GM12878 (cell line): ENCODE results near the gene STK17A. TPM values are rescaled to one million over a fixed set of nuclear protein-coding genes. Genes with fewer than 3 reads are reported as not detected.

Source experiments
- ATAC-seq: fragments of 200-7000 bp; cut with Tn5 transposase; 3 replicates; pipeline ENCODE4 v1.9.1; 2020; ENCODE audit warnings: mild to moderate bottlenecking, moderate library complexity
- BruUV-seq: library from RNA; stranded (reverse); fragments of 400-500 nt; replicated peaks from 2 replicates; lab custom pipeline; 2021; lab: Mats Ljungman, UMichigan
- CTCF ChIA-PET: fragments of 300-600 bp; sonication (Branson Sonifier 250); formaldehyde crosslinking; extraction: SDS; loops from one replicate; lab custom pipeline; 2021; ENCODE audit warnings: inconsistent platforms; lab: Yijun Ruan, JAX
- POLR2A ChIA-PET: fragments of 350-600 bp; formaldehyde crosslinking; extraction: SDS; loops from one replicate; lab custom pipeline; 2021; ENCODE audit warnings: inconsistent platforms; lab: Charles Lee
- RAD21 ChIA-PET: fragments of 300-600 bp; sonication (Branson Sonifier 250); formaldehyde crosslinking; loops from one replicate; lab custom pipeline; 2023; ENCODE audit warnings: antibody characterized with exemption; ENCODE audit not compliant: unreplicated experiment; lab: Charles Lee
- SMC1A ChIA-PET: fragments of 300-600 bp; sonication (Branson Sonifier 250); formaldehyde crosslinking; loops from one replicate; lab custom pipeline; 2023; ENCODE audit not compliant: unreplicated experiment, uncharacterized antibody; lab: Charles Lee
- DNase-seq: peaks from one replicate; pipeline ENCODE4 v3.0.0-alpha.2; 2011; ENCODE audit warnings: low read depth, low spot score
- FAIRE-seq: peaks from 3 replicates; lab custom pipeline; 2011; peaks lifted over from hg19 to GRCh38; lab: Jason Lieb, UNC
- H2AFZ ChIP-seq: 2 replicates; pipeline ENCODE4 v1.6.0; 2011; ENCODE audit warnings: low read depth, low read length, control low read depth; ENCODE audit not compliant: control insufficient read depth
- H3K27ac ChIP-seq: 2 replicates; pipeline ENCODE4 v1.5.1; 2011; ENCODE audit warnings: control low read depth; ENCODE audit not compliant: control insufficient read depth, insufficient read depth
- H3K27me3 ChIP-seq, 2 experiments: replicated peaks in 1 of 2; 2 replicates each; pipeline versions ENCODE4 v1.6.0 to v1.6.1; 2011; ENCODE audit warnings: low read length in 1 of 2; ENCODE audit not compliant: control insufficient read depth in 2 of 2, insufficient read depth in 2 of 2
- H3K36me3 ChIP-seq, 2 experiments: 2 replicates each; pipeline ENCODE4 v1.5.1; 2011; ENCODE audit warnings: low read length in 1 of 2; ENCODE audit not compliant: control insufficient read depth in 2 of 2, insufficient read depth in 2 of 2
- H3K4me1 ChIP-seq: 2 replicates; pipeline ENCODE4 v1.6.1; 2011; ENCODE audit warnings: mild to moderate bottlenecking, low read length, moderate library complexity, mixed read lengths; ENCODE audit not compliant: control insufficient read depth, insufficient read depth
- H3K4me2 ChIP-seq: 2 replicates; pipeline ENCODE4 v1.6.0; 2011; ENCODE audit warnings: control low read depth; ENCODE audit not compliant: control insufficient read depth, insufficient read depth
- H3K4me3 ChIP-seq: fragments of 200-600 bp; sonication (generic); 2 replicates; pipeline ENCODE4 v1.5.1; 2016
- H3K79me2 ChIP-seq: 2 replicates; pipeline ENCODE4 v1.6.0; 2011; ENCODE audit warnings: low read length; ENCODE audit not compliant: control insufficient read depth, insufficient read depth
- H3K9ac ChIP-seq: 2 replicates; pipeline ENCODE4 v1.8.0; 2011; ENCODE audit warnings: low read length, control low read depth, mixed read lengths; ENCODE audit not compliant: control insufficient read depth, insufficient read depth
- H3K9me3 ChIP-seq: replicated peaks from 3 replicates; pipeline ENCODE4 v1.5.1; 2011; ENCODE audit warnings: mild to moderate bottlenecking, low read length; ENCODE audit not compliant: control insufficient read depth, insufficient read depth
- H4K20me1 ChIP-seq: 2 replicates; pipeline ENCODE4 v1.6.0; 2011; ENCODE audit not compliant: control insufficient read depth, insufficient read depth
- BRCA1 ChIP-seq: IDR thresholded peaks from 2 replicates; pipeline ENCODE4 v1.6.1; 2011; ENCODE audit warnings: low read depth, low read length, improper control_type of control experiment
- CBX5 ChIP-seq: sonication (generic); IDR thresholded peaks from 2 replicates; pipeline ENCODE4 v1.6.1; 2016; ENCODE audit warnings: low read depth, moderate library complexity, mild to moderate bottlenecking, inconsistent platforms
- DPF2 ChIP-seq: fragments of 450-650 bp; IDR thresholded peaks from 2 replicates; pipeline ENCODE4 v1.6.1; 2017; ENCODE audit warnings: mild to moderate bottlenecking
- E4F1 ChIP-seq: fragments of 450-650 bp; IDR thresholded peaks from 2 replicates; pipeline ENCODE4 v1.6.1; 2018; ENCODE audit warnings: borderline replicate concordance, mild to moderate bottlenecking; ENCODE audit not compliant: partially characterized antibody
- IKZF2 ChIP-seq, 2 experiments: fragments of 450-650 bp; IDR thresholded peaks; 2 replicates each; pipeline ENCODE4 v1.6.1; 2017; ENCODE audit warnings: mild to moderate bottlenecking in 2 of 2, moderate library complexity in 2 of 2
- MEF2A ChIP-seq: IDR thresholded peaks from 2 replicates; pipeline ENCODE4 v1.6.1; 2011; ENCODE audit warnings: low read depth, mild to moderate bottlenecking, low read length, moderate library complexity; ENCODE audit not compliant: insufficient read depth
- MXI1 ChIP-seq: fragments of 150-350 bp; IDR thresholded peaks from 2 replicates; pipeline ENCODE4 v1.6.1; 2011; ENCODE audit warnings: low read depth, mild to moderate bottlenecking, inconsistent platforms, low read length, improper control_type of control experiment
- NKRF ChIP-seq: fragments of 450-650 bp; conservative IDR thresholded peaks from 2 replicates; pipeline ENCODE4 v1.6.1; 2017; ENCODE audit warnings: mild to moderate bottlenecking, moderate library complexity
- PML ChIP-seq: IDR thresholded peaks from 2 replicates; pipeline ENCODE4 v1.6.1; 2012; ENCODE audit warnings: low read length, inconsistent platforms
- RBBP5 ChIP-seq: fragments of 200-600 bp; sonication (generic); conservative IDR thresholded peaks from 2 replicates; pipeline ENCODE4 v1.6.1; 2016
- SREBF2 ChIP-seq: IDR thresholded peaks from 2 replicates; pipeline ENCODE4 v1.6.1; 2012; ENCODE audit warnings: mild to moderate bottlenecking, low read length
- TARDBP ChIP-seq: IDR thresholded peaks from 2 replicates; pipeline ENCODE4 v1.6.1; 2016; ENCODE audit warnings: borderline replicate concordance
- WGBS: methylation state at CpG from one replicate; pipeline ENCODE4 v1.1.6; 2016; ENCODE audit warnings: low lambda C conversion rate; ENCODE audit not compliant: insufficient replicate concordance, insufficient coverage; ENCODE audit errors: missing lambda C conversion rate; 5-methylcytosine and 5-hydroxymethylcytosine counted together
- in situ Hi-C: fragments of 300-500 bp; cut with MboI; formaldehyde crosslinking; loops from 9 replicates; pipeline ENCODE4 v1.14.3; 2018; ENCODE audit warnings: mixed read lengths
- intact Hi-C: fragments of 100-400 bp; cut with micrococcal nuclease; formaldehyde crosslinking; loops from one replicate; pipeline ENCODE4 v1.14.2; 2022; ENCODE audit not compliant: unreplicated experiment
- polyA plus RNA-seq, 11 experiments: library from polyadenylated mRNA; depleted of rRNA in 4 of 11; unstranded in 6 of 11; stranded (reverse) in 5 of 11; fragments of >200 nt; fragmentation: Nextera tagmentation in 4 of 11; fragmentation: Illumina TruSeq in 1 of 11; extraction: Ambion mirVana in 4 of 11; extraction: Trizol in 1 of 11; gene quantifications; 1 replicate in 1 of 11; 2 replicates in 10 of 11; pipeline versions ENCODE4 v1.2.1 to v1.2.3, GENCODE V29; 2011 to 2016; ENCODE audit warnings: inconsistent platforms in 2 of 11, missing spikeins in 2 of 11, low read depth in 1 of 11
- total RNA-seq, 4 experiments: library from RNA; depleted of rRNA in 3 of 4; stranded (reverse); fragments of >200 nt in 3 of 4; fragmentation: Illumina TruSeq in 1 of 4; extraction: Trizol in 1 of 4; gene quantifications; 2 replicates each; pipeline versions ENCODE4 v1.2.1 to v1.2.3, GENCODE V29; 2013 to 2021

STK17A gene
- total and polyA plus RNA-seq, 10 of the 15 experiments (the other 5 are each of a cell fraction or from before 2014, with no cell fraction given): 18.5 to 91.6 (median 70.8) TPM

GRCh38 chr7:43621729-43622448, 39.0 kb downstream of the STK17A start:
- no peak overlapping the region for H2AFZ ChIP-seq
- H3K4me3 ChIP-seq: no peak overlapping the region
- H3K27me3 ChIP-seq: no peaks in the 10 kb centered on the region
- no peak for TF ChIP-seq MXI1
- TF ChIP-seq IKZF2 (IDR thresholded peaks at IDR 0.05): no peak
- TF ChIP-seq MEF2A: no peak
- TF ChIP-seq DPF2: no peak
- no peak for TF ChIP-seq SREBF2
- TF ChIP-seq NKRF: no peak
- no peak for TF ChIP-seq BRCA1
- TF ChIP-seq PML: no peak
- no peak for TF ChIP-seq E4F1
- no peak for TF ChIP-seq CBX5
- no peak for TF ChIP-seq RBBP5
- no peak for TF ChIP-seq TARDBP
- ChIA-PET SMC1A (interaction anchor here (0.6 to 3.9 kb wide), 16 partner anchors 9 to 217 kb away, joined by 3 to 19 read pairs (median 4); partner anchors contain the start of gene STK17A), POLR2A (interaction anchor here (0.7 to 1.7 kb wide), 5 partner anchors 9 to 36 kb away, joined by 3 to 5 read pairs (median 3); no protein-coding TSS in a partner anchor), CTCF (interaction anchor here (0.7 to 4.0 kb wide), 11 partner anchors 13 to 217 kb away, joined by 3 to 15 read pairs (median 6); partner anchors contain the start of gene STK17A), RAD21 (interaction anchor here (0.6 to 4.3 kb wide), 8 partner anchors 24 to 100 kb away, joined by 3 to 27 read pairs (median 12); partner anchors contain the start of gene STK17A)
- FAIRE-seq (no peak), DNase-seq (no peak), ATAC-seq (no peak)
- no TSS peak for BruUV-seq
- no peak overlapping the region for H3K4me2 ChIP-seq
- WGBS: 27% methylated on average over 5 of the region's 5 CpGs
- H3K9ac ChIP-seq: no peak overlapping the region
- peaks cover 3% of the 10 kb centered on the region for H4K20me1 ChIP-seq
- H3K79me2 ChIP-seq: peaks cover 67% of the 10 kb centered on the region
- intact Hi-C loops: no loop called here
- H3K36me3 ChIP-seq: peaks cover 7 to 51% of the 10 kb centered on the region in 2 experiments
- H3K4me1 ChIP-seq: peaks cover 28% of the 10 kb centered on the region
- H3K27ac ChIP-seq: 0 out of 2 replicates have a peak overlapping the region, but pooled peaks have one; percentile 4
- in situ Hi-C loops: no loop called here
- H3K9me3 ChIP-seq: no peaks in the 10 kb centered on the region
